ENCODE measurements around the gene NRG2. TPM values are rescaled to one million over a fixed set of nuclear protein-coding genes. Genes with fewer than 3 reads are reported as not detected.
A peak's percentile ranks its signal among the peaks of the same experiment; 100 is the strongest.

The NRG2 gene
- total RNA-seq, 1 donor = under 0.01 TPM

GRCh38 chr5:139975306-139975705 lies 67.8 kb downstream of the NRG2 start:
- DNase-seq (ENCODE audit: low read depth in 2 of 3, low spot score in 2 of 3) = no peak

- peak in 1 of 3 donors; percentile 33 for DNase-seq (ENCODE audit: low read depth in 2 of 3, low spot score in 2 of 3)
Observed at GRCh38 chr5:139974661-139975060, 68.4 kb downstream of the NRG2 start.

- DNase-seq (ENCODE audit: low read depth in 2 of 3, low spot score in 2 of 3) = no peak
Observed at GRCh38 chr5:139971202-139971725, 71.8 kb downstream of the NRG2 start.

- no peak for DNase-seq (ENCODE audit: low read depth in 2 of 3, low spot score in 2 of 3)
Observed at GRCh38 chr5:139969318-139969717, 73.8 kb downstream of the NRG2 start.

- peak; percentile 57 to 86 (median 79) for DNase-seq (ENCODE audit: low read depth in 2 of 3, low spot score in 2 of 3)
Observed at GRCh38 chr5:139968547-139969261, 74.4 kb downstream of the NRG2 start.

- DNase-seq (ENCODE audit: low read depth in 2 of 3, low spot score in 2 of 3) = no peak
Observed at GRCh38 chr5:139967353-139967752, 75.7 kb downstream of the NRG2 start.

- DNase-seq (ENCODE audit: low read depth in 2 of 3, low spot score in 2 of 3) = no peak
Observed at GRCh38 chr5:139966856-139967255, 76.2 kb downstream of the NRG2 start.

GRCh38 chr5:139964994-139965565 lies 78.0 kb downstream of the NRG2 start:
- DNase-seq (ENCODE audit: low read depth in 2 of 3, low spot score in 2 of 3) = no peak

GRCh38 chr5:139964266-139964993 lies 78.7 kb downstream of the NRG2 start:
- no peak for DNase-seq (ENCODE audit: low read depth in 2 of 3, low spot score in 2 of 3)

- no peak for DNase-seq (ENCODE audit: low read depth in 2 of 3, low spot score in 2 of 3)
Observed at GRCh38 chr5:139962445-139962844, 80.7 kb downstream of the NRG2 start.

- no peak for DNase-seq (ENCODE audit: low read depth in 2 of 3, low spot score in 2 of 3)
Observed at GRCh38 chr5:139961435-139962157, 81.5 kb downstream of the NRG2 start.

- DNase-seq (ENCODE audit: low read depth in 2 of 3, low spot score in 2 of 3) = no peak
Observed at GRCh38 chr5:139960723-139961383, 82.2 kb downstream of the NRG2 start.

GRCh38 chr5:139958432-139959148 lies 84.5 kb downstream of the NRG2 start:
- no peak for DNase-seq (ENCODE audit: low read depth in 2 of 3, low spot score in 2 of 3)

GRCh38 chr5:139956342-139956741 lies 86.8 kb downstream of the NRG2 start:
- DNase-seq (ENCODE audit: low read depth in 2 of 3, low spot score in 2 of 3) = no peak

GRCh38 chr5:139955616-139956273 lies 87.4 kb downstream of the NRG2 start:
- no peak for DNase-seq (ENCODE audit: low read depth in 2 of 3, low spot score in 2 of 3)

GRCh38 chr5:139955053-139955605 lies 88.0 kb downstream of the NRG2 start:
- DNase-seq (ENCODE audit: low read depth in 2 of 3, low spot score in 2 of 3) = no peak

- DNase-seq (ENCODE audit: low read depth in 2 of 3, low spot score in 2 of 3) = no peak
Observed at GRCh38 chr5:139954462-139954861, 88.6 kb downstream of the NRG2 start.

GRCh38 chr5:139954022-139954421 lies 89.1 kb downstream of the NRG2 start:
- no peak for DNase-seq (ENCODE audit: low read depth in 2 of 3, low spot score in 2 of 3)

- DNase-seq (ENCODE audit: low read depth in 2 of 3, low spot score in 2 of 3) = no peak
Observed at GRCh38 chr5:139952574-139952973, 90.5 kb downstream of the NRG2 start.
